HG03066 (cell line): ENCODE results near the gene RBBP8.

Experiments
- ATAC-seq: cut with Tn5 transposase; IDR thresholded peaks from one replicate; pipeline ENCODE4 v1.9.1; 2021; ENCODE audit warnings: low read depth; ENCODE audit not compliant: unreplicated experiment

The RBBP8 gene

DNA sequence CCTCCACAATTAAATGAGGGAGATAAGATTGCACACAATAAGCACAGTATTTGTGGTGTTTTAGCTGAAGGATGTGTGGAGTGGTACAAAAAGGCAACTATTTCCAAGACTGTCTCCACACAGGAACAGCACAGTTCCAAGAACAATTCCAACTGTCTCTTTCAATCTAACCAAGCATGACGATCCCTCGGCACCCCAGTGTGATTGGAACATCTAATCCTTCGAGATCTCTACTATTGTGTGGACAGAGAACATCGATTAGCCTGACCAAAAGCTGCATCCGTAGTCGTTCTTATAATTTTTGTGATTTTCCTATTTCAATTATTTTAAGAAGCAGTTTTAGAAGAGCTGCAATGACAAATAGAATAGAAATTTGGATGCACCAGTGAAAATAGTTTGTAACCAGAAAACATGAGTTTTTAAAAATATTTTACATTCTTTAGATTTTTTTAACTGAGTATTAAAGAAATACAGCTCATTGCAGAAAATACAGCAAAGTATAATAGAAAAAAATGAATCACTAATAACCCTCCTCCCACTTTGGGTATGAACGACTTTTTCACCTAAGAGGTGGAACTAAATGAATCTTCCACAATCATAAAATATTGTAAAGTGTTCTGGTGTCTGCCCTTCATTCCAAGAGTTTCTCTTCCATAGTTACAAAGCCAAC lies 125.8 kb downstream of the RBBP8 start:
- no peak for ATAC-seq

DNA sequence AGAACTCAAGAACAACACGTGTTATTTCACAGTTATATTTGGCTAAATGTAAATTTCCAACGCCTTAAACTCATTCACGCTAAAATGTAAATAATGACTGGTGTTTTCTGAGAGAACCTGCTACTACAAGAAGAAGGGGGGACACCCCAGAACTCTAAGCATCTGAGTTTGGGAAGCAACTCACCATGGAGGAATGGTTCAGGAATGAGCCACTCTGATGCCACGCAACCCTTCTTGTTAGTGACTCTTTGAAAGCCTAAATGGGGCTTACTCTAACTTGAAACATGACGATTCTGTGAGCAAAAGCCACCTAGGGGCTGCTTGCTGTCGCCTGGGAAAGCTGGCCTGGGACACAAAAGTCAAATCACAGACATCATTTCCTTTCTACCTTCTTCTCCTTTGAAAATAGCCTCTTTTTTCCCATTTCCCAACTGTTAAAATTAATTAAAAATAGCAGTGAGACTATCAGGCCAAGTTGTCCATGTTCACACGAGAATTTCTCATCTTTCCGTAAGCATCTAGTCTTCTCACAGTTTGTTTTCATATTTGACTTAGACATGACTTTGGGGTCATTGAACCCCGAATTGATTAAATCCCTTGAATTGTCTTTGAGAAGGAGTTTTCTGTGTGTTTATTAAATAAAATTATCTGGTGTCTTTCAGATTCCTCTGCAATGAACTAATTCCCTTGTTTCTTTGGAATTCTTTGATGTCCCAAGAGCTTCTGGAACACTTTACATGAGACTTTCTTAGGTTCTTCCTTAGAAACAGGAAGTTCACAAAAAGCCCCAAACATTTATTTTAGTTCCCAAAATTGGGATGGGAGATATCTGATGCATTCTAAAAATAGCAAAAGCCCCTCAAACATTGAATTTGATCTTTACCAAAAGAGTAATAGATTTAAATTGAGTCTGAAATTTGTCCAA lies 126.7 kb downstream of the RBBP8 start:
- ATAC-seq: no peak

DNA sequence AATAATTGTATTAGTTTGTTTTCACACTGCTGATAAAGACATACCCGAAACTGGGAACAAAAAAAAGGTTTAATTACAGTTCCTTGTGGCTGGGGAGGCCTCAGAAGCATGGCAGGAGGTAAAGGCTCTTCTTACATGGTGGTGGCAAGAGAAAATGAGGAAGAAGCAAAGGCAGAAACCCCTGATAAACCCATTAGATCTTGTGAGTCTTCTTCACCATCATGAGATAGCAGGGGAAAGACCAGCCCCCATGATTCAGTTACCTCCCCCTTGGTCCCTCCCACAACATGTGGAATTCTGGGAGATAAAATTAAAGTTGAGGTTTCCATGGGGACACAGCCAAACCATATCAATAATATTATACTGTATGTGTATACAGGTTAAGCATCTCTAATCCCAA lies 128.9 kb downstream of the RBBP8 start:
- ATAC-seq: no peak

DNA sequence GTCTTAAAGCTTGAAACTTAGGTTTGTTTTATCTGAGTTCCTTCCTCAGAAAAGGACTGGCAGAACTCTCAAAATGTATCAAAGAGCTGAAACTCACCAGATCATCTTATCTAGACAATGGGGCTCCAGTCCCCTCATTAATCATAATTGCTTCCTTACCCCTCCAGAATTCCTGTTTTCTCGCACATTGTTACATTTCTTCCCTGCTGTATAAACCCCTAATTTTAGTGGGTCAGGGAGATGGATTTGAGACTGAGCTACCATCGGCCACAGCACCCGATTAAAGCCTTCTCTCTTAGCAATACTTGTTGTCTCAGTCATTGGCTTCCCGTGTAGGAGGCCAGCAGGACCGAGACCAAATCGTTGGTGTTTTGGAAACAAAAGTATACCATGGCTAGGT lies 130.4 kb downstream of the RBBP8 start:
- ATAC-seq: no peak

DNA sequence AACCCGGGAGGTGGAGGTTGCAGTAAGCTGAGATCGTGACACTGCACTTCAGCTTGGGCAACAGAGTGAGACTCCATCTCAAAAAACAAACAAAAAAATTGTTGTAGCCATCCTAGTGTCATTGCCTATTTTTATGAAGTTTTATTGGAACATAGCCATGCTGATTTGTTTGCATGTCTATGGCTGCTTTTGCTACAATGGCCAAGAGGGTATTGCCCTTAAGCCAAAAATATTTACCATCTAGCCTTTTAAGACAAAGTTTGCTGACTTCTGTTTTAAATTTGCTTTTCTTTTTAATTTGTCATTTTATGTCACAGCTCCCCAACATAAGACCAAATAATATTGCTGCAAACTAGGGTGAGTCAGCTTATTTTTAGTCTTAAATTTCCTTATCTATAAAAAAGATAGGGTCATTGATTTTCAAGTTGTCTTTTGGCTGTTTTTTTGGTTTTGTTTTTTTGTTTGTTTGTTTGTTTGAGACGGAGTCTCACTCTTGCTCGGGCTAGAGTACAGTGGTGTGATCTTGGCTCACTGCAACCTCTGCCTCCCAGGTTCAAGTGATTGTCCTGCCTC lies 132.2 kb downstream of the RBBP8 start:
- ATAC-seq: no peak

DNA sequence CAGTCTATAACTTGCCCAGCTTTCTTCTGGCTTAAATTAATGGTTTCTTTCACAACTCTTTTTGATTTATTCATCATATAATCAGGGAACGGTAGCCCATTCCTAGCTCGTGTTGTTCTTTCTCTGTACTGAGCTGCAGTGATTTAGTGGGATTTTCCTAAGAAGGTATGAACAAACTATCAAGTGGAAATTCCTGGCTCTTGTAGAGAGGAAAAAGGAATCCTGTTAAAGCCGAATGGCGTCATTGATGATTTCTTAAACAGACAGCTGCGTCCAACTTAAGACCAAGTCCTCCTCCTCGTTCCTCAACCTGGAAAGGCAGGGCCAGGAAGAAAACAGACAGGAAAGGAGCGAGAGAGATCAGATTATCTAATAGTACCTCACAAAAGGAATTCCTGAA lies 132.9 kb downstream of the RBBP8 start:
- ATAC-seq: no peak

DNA sequence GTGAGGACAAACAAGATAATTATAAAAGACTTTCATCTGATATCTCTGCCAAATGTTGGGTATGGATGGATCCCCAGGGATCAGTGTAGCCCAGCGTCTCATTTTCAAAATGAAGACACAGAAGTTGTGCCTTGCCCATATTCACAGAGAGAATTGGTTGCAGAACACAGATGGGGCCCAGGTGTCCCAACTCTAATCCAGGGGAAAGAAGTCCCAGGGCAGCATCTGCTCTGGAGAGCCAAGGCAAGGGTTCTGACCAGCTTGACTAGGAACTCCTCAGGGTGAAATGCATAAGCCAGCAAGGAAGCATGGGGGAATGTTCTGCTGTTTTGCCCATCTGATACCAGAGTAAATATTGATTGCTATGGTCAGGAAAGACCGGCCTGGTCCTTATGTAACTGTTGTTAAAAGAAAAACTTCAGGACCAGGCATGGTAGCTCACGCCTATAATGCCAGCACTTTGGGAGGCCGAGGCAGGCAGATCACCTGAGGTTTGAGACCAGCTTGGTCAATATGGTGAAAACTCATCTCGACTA lies 133.4 kb downstream of the RBBP8 start:
- no peak for ATAC-seq

DNA sequence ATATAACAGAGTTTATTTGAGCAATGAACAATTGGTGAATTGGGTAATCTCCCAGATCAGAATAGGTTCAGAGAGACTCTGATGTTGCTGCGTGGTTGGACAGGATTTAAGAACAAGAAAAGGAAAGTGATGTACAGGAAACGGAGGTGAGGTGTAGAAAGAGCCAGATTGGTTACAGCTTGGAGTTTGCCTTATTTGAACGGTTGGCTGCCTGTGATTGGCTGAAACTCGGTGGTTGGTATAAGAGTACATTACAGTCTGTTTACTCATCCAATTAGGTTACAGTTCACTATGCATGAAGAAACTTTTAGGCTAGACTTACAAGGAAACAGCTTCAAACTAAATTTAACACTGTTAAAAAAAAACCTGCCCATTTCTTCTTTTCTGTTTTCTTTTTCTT lies 134.1 kb downstream of the RBBP8 start:
- no peak for ATAC-seq

DNA sequence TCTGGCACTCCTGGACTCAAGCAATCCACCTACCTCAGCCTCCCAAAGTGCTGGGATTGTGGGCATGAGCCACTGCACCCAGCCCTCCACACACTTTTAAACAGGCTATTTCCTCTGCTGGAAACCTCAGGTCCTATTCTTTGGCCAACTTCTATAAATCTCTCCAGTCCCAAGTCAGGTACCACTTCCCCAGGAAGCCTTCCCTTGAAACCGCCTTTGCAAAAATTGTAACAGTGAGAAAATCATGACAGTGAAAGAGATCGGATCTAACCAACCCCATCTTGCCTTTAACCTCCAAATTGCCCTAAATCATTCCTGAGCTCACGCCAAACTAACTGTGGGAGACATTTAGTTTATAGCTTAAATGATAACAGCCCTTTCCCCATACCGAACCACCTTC lies 134.9 kb downstream of the RBBP8 start:
- ATAC-seq: no peak

DNA sequence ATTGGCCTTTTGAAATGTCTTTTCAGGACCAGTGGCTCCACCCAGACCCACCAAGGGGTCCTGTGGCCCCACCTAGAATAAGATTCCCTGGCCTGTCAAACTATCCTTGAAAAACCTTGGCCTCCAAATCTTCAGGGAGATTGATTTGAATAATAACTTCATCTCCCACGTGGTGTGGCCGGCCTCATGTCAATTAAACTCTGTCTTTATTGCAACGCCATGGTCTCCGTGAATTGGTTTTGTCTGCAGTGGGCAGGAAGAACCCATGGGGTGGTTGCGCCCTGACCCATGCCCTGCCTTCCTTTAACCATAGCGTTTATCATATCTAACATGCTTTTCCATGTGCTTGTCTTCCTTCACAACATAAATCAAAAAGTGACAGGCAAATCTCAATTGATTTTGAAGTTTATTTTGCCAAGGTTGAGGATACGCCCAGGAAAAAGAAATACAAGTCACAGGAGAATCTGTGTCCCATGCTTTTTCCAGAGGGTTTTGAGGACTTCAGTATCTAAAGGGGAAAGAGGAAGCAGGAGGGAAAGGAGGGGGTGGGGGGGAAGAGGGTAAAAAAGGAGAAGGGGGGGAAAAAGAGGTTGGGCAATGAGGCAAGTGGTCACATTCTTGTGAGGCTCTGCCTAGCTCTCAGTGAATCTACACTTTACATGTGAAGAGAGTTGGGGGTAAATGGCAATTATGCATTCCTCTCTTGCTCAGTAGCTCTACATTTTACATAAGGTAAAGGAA lies 135.6 kb downstream of the RBBP8 start:
- no peak for ATAC-seq

DNA sequence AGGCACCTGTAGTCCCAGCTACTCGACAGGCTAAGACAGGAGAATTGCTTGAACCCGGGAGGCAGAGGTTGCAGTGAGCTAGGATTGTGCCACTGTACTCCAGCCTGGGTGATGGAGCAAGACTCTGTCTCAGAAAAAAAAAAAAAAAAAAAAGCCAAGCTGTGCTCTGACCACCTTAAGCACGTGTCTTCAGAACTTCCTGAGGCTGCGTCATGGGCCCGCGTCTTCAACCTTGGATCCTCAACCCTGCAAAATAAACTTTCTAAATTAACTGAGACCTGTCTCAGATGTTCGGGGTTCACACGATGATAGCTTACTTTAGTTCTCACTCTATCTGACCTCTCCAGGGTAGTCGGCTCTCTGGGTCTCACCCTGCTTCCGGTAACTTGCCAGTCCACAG lies 136.4 kb downstream of the RBBP8 start:
- no peak for ATAC-seq

DNA sequence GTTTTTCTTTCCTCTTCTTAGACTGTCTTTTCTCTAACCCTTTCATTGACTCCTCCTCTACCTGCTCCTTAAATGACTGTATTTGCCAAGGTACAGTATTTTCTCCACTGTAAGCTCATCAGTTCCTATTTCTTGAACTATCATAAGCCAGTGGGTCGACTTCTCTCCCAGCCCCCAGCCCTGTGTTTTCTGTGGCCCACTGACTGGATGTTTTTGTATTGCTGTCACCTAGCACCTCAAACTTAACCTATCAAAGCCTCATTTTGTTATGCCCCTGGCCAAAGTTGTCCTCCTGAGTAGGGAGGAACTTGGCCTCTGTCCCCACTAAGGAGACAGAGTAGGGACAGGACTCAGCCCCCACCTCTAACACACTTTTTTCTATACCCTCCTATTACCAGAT lies 136.8 kb downstream of the RBBP8 start:
- no peak for ATAC-seq

DNA sequence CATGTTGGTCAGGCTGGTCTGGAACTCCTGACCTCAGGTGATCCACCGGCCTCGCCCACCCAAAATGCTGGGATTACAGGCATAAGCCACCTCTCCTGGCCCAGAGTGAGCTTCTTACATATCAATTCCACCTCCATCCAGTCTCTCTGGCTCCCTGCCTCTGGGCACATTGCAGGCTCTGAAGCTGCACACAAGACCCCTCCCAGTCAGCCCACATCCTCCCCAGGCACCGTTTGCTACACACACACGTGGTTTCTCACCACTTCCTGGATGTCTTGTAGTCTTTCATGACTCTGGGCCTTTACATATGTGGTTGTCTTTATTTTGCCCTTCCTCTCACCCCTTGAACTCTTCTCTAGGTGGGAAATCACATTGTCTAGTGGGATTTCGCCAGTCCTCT lies 138.2 kb downstream of the RBBP8 start:
- peak; percentile 96 for ATAC-seq

DNA sequence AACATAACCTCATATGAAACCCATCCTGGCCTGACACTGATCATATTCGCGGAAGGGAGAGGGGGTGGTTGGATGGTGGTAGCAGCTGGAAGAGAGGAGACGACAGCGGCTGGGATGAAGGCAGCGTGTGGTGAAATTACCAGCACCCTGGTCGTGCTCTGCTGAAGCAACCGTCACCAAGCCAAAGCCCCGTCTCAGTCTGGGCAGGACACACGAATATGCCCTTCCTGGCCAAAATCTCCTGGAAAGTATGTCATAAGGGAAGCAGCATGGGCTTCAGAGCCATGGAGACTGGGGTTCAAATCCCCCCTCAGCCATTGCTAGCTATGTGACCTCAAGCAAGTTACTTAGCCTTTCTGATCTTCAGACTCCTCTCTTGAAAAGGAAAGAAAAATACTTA lies 139.0 kb downstream of the RBBP8 start:
- no peak for ATAC-seq

DNA sequence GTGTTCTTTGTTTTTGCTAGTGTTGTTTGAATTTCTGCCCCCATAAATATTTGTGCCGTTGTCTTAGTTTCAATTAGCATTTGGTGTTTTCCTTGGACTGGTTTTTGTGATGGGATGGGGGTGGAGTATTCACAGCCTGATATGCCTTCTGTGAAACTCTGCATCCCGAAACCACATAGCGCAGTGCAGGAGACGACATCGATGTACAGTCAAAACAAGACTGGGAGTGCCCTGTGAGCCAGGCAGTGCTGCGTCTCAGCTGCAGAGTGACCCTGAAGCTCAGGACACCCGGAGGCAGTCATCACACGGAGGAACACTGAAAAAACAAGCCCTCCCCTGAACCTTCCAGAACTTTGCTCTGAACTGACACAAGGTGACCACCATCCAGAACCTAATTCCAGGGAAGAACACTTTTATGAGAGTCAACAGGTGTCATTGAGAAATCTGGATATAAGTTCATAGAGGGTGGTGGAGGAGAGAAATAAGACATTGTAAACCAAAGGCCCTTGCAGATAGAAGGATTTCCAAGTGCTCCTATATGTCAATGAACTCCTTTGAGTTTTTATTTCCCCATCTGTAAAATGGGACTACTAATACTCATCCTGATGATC lies 141.0 kb downstream of the RBBP8 start:
- ATAC-seq: no peak
